Esophagus squamous epithelium (tissue), 4 donors: ENCODE data around the gene CXorf65.

Experiments used
- POLR2A ChIP-seq, 4 donors: fragments of 450-650 bp; IDR thresholded peaks; one replicate each; pipeline ENCODE4 v1.6.1; 2017; ENCODE audit warnings: antibody characterized with exemption in 4 of 4, mild to moderate bottlenecking in 4 of 4, moderate library complexity in 3 of 4
- TF ChIP-seq, protein P1 (sequence below), 6 experiments: fragments of 450-650 bp in 4 of 6; fragments of 200-600 bp in 2 of 6; sonication (generic) in 2 of 6; IDR thresholded peaks; one replicate each; pipeline ENCODE4 v1.5.1; 2016 to 2019; ENCODE audit warnings: antibody characterized with exemption in 6 of 6, mild to moderate bottlenecking in 4 of 6, moderate library complexity in 4 of 6

GRCh38 chrX:71128166-71128833 lies 21.8 kb upstream of the CXorf65 start:
- TF ChIP-seq, protein P1, sequence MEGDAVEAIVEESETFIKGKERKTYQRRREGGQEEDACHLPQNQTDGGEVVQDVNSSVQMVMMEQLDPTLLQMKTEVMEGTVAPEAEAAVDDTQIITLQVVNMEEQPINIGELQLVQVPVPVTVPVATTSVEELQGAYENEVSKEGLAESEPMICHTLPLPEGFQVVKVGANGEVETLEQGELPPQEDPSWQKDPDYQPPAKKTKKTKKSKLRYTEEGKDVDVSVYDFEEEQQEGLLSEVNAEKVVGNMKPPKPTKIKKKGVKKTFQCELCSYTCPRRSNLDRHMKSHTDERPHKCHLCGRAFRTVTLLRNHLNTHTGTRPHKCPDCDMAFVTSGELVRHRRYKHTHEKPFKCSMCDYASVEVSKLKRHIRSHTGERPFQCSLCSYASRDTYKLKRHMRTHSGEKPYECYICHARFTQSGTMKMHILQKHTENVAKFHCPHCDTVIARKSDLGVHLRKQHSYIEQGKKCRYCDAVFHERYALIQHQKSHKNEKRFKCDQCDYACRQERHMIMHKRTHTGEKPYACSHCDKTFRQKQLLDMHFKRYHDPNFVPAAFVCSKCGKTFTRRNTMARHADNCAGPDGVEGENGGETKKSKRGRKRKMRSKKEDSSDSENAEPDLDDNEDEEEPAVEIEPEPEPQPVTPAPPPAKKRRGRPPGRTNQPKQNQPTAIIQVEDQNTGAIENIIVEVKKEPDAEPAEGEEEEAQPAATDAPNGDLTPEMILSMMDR (IDR thresholded peaks at IDR 0.05) = no peak
- TF ChIP-seq POLR2A (IDR thresholded peaks at IDR 0.05) = no peak
